Stimulated activated CD4-positive, alpha-beta T cell treated with anti-CD3 and anti-CD28 coated beads, Interleukin-2, amount 100 ng/mL, for 48 hours (primary cell): ENCODE measurements around the gene AGER.
"Not testable (repeated sequence)": the region's sequence is repeated elsewhere in the genome, so short reads cannot be mapped to it uniquely, and the experiment has no call there.

Experiments used
- DNase-seq, 2 donors: peaks; one replicate each; pipeline ENCODE4 v3.0.0-alpha.2; 2020

Gene AGER

DNA sequence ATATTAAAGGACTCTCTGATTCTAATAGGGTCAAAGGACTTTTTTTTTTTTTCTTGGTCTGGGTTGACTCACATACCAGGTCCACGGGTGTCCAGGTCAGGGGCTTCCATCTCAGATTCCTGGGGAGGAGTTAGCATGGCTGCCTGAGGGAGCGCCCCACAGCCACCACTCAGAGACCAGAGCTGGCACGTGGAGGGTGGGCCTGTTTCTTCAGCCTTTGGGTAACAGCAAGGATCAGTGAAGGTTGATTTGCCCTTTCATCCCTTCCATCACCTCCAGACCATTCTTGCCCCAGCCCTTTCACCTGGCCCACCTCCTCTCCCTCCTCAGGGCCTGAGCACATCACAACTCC is 14.3 kb upstream of the AGER start:
- no peak for DNase-seq

DNA sequence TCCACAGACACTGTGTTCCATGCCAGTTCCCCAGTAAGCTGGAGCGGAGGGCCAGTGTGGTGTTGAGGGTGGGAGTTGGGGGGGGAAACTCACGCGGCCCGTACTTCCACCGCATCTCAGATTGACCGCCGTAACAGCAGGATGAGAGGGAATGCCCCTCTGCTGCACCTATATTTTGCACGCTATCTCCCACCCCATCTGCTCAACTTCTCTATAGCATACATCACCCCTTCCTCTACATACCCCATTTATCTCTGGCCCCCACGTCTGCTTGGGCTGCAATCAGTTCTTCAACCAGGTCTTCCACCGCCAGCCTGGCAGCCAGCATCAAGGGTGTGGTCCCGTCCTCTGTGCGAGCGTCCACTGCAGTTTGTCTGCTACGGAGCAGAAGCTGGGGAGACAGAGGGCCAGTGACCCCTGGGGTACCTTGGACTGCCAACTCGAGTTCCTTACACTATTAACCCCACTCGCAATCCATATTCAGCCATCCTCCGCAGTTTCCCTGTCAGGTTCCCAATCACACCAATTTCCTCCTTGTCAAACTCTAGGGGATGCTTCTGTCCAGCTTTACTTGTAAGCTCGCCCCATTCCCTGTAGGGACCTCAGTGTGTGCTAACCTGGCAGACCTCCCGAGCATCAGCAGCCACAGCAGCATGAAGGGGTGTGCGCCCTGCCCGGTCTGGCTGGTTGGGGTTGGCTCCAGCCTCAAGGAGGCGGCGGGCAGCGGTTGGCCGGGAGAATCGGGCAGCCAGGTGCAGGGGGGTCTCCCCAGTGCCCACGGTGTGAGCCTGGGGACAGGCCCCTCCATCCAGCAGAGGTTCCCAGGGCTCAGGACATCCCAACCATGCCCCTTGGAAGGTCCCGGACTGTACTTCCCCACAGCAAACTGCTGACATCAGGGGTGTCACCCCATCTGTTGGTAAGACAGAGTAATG is 12.9 kb upstream of the AGER start:
- no peak for DNase-seq

DNA sequence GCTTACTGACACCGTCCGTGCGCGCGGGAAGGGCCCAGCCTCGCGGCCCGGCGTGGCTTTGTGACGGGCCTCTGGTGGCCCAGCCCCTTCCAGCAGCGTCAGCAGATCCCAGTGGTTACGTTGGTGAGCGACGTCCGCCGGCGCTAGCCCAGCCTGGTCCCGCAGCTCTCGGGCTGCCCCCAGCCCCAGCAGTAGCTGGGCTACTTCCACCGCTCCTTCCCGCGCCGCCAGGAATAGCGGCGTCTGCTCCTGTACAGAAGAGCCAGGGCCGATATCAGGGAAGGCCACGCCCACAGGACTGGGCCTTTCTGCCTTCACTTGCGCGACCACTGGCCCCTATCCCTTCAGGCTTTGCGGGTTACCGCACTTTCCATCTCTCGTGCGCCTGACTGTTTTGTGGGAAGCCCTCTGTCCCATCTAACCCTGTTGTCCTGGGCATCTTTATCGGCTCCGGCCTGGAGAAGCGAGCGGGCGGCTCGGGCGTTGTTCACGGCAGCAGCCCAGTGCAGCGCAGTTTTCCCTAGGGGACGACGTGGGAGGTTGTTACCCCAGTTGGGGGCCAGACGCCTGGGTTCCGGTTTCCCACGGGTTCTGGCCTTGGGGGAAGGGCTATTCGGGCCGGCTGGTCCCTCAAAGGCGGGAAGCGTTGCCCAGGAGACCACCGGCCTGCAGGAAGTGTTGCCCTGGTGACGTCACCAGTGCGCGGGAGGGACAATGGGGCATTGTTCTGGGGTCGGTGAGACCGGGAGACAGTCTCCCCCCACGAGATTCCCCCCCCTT is 12.0 kb upstream of the AGER start:
- DNase-seq: peak; percentile 56 to 57

DNA sequence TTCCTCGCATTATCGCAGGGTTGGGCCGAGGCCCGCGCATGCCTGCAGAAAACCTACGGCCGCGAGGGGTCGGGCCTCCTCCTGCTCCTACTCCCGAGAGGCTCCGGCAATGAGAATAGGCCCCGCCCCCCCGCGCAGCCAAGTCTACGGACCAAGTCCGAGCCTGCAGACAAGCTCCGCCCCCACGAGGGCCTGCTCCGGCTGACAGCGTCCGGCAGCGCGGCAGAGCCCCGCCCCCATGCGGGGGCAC is 11.5 kb upstream of the AGER start:
- DNase-seq: peak; percentile 100

DNA sequence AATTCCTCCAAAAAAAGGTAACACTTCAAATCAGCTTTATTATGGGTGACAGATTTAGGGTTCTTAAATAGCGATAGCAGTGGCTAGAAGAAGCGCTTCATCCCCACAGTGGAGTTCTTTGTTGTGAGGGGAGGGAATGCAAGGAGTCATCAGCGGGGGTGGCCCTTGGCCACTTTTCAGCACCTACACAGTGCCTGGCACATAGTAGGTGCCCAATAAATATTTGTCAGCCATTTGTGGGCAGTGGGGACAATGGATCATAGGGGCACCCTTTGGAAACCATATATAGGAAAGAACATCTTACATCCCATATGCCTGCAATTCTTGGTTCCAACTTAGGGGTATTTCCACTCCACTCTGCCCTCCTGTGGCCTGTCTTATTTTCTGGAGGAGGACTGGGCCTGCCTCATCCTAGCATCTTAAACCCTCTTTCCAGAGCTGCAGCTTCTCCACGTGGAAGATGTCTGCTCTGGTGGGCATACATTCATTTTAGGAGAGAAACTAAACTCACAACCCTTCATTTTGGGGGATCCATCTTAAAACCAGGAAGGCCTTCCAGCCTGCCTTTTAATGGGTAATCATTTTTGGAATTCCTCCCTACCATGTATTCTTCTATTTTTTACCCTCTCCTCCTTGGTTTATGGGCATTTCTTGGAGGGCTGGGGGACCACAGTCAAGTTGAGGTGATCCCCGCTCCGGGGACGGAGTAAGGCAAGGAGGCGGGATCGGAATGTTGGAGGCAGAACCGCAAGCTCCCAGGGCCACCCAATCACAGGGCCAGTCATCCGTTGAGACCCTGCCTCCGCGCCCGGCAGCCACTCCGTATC is 11.0 kb upstream of the AGER start:
- no peak for DNase-seq

DNA sequence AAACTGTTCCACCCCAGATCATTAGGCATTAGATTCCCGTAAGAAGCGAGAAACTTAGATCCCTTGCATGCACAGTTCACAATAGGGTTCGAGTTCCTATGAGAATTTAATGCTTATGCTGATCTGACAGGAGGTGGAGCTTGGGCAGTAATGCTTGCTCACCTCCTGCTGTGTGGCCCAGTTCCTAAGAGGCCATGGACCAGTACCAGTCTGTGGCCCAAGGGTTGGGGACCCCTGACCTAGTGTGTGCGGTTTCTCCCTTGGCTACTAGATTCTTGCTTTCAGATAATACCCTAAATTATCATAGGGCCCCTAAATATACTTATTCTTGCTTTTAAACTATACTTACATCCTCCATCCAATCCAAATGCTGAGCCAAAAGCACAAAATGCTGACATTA is 10.3 kb upstream of the AGER start:
- DNase-seq: no peak

DNA sequence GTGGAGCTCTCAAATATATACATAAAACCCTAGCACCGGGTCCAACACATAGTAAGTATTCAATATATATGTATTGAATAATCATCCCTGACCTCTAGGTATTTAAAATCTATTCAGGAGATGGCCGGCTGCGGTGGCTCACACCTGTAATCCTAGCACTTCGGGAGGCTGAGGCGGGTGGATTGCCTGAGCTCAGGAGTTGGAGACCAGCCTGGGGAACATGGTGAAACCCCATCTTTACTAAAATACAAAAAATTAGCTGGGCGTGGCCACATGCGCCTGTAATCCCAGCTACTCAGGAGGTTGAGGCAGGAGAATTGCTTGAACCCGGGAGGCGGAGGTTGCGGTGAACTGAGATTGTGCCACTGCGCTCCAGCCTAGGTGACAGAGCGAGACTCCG is 9.0 kb upstream of the AGER start:
- DNase-seq: not testable (repeated sequence)

DNA sequence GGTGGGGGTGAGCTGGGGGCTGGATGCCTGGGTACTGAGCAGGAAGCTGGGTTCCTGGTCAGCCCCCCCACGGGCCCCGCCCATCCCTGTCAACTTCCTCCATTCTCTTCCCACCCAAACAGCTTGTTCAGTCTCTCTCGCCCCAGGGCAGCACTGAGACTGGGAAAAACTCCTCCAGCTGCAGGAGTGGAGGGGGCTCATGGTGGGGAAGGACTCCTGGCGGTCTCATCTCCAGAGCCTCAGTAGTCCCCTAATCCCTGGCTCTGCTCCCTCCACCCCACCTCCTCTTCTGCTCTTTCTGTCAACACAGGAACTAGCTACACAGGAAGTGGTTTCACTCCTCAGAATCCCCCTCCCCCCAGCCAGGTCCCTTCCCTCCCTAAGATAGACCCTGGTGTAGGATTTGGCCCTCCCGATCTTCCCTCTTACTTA is 8.6 kb upstream of the AGER start, which contains the start of gene GPSM3:
Gene GPSM3 (minus strand): TSS at position 36 of the 432 bp plus-strand sequence. CDS start 130 bp downstream, outside the sequence.
- no peak for DNase-seq

DNA sequence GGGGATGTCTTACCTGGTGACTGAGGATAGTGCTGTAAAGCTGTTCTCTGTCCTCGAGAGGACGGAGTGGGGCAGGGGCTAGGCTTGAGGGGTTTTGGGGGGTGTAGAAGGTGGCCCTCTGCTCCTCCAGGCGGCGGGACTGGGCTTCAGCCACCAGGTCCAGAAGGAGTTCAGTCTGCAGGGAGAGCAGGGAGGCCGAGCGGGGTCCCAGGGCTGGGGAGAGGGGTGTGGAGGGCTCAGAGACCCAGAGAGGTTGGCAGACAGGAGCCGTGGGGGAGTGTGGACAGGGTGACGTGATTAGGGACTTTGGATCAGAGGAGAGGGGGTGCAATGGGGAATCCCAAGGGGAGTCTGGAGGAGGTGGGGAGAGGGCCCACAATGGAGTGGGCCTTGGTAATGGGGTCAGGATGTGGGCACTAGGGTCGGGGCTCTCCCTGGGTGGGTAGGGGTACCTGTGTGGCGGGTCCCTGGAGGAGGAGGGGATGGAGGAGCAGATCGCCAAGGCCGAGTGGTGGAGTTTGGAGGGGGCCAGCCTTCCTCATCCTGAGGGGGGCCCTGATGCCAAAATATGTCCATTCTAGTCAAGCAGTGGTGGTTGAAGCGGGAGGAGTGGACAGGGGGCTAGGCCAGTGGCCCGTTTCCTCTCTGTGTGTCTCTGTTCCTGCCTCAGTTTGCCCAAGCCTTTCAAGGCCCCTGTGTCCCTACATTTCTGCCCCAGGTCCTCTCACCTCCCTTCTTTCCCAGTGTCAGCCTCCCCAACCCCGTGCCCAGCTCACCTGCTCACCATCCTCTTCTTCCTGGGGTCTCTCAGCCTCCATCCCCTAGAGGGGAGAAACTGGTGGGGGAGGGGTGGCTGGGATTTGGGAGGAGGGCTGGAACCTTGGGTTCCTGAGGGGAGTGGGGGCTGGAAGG is 7.9 kb upstream of the AGER start:
- no peak for DNase-seq

DNA sequence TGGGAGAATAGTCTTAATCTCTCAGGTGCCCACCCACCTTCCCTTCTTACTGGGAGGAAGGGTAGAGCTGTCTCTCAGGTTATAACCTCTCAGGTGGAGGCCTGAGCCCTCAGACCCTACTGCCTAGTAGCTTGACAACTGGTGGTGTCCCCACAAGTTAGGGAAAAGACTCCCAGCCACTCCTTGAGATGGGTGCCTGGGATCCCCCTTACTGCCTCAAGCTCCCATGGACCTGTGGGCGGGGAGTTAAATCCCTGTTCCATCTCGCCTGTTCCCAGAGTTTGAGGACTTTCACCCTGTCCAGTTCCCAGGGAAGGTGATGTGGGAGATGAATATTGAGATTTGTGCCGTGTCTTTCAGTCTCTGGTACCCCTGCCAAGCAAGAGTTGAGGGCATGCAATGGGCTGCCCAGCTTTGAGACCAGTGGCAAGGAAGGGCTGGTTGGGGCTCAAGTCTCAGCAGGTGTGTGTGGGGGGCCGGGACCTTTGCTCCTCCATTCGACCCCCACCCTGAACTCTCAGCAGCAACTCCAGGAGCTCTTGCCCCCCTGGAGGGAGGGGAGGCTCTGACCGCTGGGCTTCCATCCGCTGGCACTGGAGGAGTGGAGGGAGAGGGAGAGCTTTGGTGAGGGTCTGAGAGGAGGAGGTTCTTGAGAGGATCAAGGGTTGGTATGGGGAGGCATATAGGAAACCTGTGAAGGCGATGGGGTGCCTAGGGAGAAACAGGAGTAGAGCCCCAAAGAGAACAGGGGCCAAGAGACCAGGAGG is 7.0 kb upstream of the AGER start:
- DNase-seq: no peak

DNA sequence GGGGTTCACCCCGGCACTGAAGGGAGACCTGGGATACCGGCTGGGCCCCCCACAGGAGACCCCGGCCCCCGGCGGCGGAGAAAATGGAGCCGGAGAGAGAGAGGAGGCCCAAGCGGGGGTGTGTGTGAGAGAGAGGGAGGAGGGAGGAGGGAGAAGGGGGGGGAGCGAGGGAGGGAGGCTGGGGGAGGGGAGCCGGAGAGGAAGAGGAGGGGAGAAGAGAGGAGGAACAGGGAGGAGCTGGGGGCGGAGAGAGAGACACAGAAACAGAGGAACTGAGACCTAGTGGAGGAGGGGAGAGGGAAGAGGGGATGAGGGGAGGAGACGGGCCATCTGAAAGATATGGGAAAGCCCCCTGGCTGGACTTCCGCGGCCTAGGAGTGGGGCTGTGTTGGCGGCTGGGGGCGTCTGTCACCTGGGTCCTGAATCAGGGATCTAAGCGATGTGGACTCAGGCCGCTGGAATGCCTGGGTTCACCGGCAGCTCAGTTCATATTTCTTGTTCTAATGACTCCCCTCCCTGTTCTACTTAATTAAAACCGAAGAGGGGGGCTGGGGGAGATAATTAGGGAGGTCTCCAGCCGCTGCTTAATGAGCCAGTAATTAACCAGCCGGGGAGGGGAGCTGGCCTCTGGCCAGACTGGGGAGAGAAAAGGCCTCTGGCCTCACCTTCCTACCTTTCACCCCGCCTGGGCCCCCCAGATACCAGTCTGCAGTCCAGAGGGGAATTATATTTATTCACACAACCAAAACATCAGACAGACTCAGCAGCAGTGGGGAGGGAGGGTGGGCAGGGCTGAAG is 6.2 kb upstream of the AGER start, which contains the start of gene PBX2:
Gene PBX2 (minus strand): TSS at position 149 of the 798 bp plus-strand sequence. CDS start 287 bp downstream, outside the sequence.
- DNase-seq: peak; percentile 65 to 67

DNA sequence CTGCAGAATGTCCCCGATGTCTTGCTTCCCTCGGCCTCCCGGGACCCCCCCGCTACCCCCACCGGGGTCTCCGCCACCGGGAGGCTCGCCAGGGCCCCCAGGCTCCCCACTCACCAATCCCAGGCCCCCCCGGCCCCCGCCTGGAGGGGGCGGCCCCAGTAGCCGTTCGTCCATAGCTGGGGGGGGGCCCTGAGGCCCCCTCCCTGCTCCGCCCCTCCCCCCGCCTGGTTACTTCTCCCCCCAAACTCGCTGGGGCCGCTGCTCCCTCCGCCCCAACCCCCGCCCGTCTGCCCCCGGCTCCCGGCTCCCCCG is 5.6 kb upstream of the AGER start:
- DNase-seq: no peak

DNA sequence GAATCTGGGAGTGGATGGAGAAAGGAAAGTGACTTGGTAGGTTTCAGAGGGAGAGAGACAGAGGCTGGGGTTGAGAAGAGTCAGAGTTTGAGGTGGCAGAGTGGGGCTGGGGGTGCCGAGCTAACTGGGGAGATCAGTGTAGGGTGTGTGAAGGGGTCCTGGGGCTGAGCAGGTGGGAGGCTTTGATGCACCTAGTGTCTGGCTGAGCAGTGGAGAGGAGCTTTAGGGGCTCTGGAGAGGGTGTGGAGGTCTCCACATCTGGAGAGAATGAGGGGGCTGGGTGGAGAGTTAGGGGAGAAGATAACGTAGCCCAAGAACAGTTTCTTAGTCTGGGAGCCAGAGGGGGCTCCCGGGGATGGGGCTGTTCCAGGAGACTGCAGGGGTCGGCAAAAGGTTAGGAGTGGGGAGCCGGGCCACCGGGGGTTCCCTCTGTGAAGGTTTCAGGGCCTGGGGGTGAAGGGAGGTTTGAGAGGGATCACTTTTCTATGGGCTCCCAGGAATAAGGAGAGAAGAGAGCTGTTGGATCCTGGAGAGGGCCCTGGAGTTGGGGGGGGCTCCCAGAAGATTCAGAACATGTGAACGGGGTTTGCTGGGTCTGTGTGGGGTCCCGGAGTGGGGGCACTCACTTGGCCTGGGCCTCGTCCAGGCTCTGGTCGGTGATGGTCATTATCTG is 5.2 kb upstream of the AGER start:
- DNase-seq: no peak

DNA sequence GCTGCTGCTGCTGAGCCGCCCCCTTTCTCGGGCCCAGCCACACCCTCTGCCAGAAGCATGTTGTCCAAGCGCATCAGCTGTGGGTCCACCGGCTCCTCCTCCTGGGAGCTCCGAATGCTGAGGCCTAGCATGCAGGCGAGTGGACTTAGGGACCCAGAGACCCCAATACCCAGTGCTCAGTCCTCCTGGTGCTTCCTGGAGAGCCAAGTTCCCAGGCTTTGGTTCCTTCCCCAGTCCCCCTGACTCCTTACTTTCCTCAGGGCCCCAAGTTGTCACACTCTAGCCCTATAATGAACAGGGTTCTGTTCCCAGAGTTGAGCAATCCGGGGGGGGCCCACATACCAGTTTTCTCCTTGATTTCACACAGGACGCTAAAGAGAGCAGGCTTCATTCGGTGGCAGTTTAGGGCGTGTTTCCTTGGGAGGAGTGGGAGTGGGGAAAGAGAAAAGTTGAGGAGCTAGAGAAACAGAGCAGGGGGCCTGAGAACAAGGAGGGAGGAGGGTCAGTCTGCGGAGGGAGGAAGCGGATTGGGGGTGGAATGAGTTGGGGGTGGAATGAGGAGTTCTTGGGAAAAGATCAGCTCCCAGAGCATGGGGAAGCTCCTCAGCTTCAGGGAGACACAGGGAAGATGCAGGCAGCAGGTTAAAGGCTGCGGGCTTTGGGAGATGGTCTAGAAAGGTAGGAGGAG is 4.5 kb upstream of the AGER start:
- no peak for DNase-seq

DNA sequence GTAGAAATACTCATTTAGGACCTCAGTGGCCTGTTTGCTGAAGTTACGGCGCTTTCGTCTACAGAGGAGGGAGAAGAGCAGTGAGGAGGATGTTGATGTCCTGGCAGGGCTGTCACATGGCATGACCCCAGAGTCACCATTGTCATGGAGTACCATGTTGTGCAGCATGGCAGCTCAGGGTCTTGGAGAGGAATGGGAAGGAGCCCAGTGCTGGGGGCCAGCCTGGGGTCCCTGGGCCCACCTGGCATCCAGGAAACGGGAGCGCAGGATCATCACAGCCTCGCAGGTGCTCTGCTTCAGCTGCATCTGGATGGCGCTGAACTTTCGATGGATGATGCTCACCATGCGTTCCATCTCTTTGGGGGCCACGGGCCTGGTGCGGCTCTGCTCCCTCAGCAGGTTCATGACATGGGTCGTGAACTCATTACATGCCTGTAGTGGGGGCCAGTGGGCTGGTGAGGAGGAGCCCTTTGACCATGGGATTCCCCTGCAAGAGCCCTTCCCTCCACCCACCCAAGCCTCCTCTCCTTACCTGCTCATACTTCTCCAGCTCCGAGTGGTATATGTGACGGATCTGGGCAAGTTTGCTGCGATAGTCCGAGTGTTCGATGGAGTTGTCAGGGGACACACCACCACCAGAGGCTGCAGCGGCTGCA is 3.8 kb upstream of the AGER start:
- not testable (repeated sequence) for DNase-seq

DNA sequence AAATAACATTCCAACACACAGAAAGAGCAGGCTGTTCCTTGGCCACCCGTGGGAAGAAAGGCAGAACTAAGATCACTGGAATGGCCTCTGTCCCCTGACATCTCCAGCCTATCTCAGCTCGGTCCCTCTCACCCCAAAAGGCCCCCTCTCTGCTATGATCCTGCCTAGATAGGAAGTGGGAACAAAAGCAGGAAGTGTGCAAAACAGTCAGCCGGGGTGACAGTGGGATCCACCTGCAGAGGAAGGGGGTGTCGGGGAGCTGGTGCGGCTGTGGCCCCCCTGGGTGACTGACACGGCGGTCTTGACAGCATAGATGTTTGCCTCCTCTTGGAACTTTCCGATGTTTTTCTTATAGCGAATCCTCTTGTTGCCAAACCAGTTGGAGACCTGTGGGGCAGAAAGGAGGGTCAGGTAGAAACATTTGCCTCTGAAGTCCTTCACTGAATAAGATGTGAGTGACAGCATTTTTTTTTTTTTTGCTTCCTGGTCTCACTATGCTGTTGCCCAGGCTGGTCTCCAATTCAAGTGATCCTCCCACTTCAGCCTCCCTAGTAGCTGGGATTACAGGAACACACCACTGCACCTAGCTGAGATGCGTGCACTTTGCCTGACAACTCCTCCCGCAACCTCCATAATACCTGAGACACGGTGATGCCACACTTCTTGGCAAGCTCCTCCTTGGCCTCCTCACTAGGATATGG is 3.1 kb upstream of the AGER start:
- DNase-seq: no peak

DNA sequence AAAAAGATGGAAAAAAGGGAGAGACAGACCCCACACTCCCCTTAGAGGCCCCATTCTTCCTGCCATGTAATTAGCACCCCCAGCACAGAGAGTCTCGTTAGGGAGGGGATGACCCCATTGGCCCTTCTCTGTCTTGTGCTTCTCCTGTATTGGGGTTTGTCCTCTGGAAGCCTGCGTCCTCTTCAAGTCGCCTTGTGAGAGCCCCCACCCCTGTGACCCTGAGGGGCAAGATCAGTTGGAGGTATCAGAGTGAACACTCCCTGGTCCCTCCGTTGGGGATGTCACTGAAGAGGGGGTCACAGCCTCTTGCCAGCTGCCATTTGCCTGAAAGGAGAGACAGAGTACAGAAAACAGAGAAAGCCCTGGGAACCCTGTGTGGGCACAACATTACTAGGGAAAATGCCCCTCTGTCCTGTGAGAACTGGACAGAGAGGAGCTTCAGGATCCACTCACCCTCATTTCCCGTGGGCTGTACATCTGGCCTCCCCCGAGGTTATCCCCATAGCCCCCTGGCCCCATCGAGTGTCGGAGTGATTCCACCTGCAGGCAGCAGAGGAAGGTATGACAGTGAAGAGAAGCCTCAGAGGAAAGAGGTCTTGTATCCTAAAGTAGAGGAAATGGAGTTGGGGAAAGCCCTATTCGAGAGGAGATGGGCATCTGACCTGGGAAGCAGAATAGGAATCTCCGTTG is 2.2 kb upstream of the AGER start:
- DNase-seq: not testable (repeated sequence)
